GM19351 (cell line): ENCODE data around the gene SBF2.
"Not testable (repeated sequence)": the region's sequence is repeated elsewhere in the genome, so short reads cannot be mapped to it uniquely, and the experiment has no call there.

Experiments used
- ATAC-seq: cut with Tn5 transposase; IDR thresholded peaks from one replicate; pipeline ENCODE4 v1.9.1; 2021; ENCODE audit warnings: mild to moderate bottlenecking, moderate library complexity; ENCODE audit not compliant: unreplicated experiment

SBF2 gene

DNA sequence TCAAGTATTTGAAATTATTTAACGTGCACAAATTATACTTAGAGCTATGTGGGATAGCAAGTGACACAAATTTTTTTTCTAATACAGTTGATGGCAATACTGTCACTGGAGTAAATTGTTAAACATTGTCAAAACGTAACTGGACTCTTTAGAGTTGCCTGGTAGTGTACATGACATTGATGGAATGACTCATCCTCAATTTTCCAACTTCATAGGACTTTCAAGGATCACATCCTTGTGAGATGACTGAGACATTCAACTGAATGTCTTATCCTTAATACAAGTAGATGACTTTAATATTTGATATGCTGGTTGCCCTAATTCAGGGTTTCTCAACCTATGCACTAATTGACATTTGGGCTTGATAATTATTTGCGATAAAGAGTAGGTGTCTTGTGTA, 320.1 kb downstream of the SBF2 start:
- no peak for ATAC-seq

DNA sequence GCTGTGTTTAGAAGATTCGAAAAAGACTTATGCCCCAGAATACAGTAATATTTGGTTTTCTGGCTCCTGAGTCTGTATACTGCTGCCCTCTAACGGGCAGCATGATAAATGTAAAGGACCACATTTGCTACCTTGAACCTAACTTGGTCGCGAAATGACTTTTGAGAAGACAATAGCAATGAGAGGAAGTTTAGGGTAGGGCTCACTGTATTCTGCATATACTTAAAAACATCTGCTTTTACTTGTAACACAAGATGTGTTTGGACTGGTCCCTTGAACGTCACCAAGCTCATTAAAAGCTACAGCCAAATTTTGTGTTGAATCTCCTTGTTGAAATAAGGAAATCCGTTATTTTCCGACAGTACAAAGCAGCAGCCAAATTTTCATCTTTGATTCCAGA, 321.0 kb downstream of the SBF2 start:
- ATAC-seq: peak; percentile 56

DNA sequence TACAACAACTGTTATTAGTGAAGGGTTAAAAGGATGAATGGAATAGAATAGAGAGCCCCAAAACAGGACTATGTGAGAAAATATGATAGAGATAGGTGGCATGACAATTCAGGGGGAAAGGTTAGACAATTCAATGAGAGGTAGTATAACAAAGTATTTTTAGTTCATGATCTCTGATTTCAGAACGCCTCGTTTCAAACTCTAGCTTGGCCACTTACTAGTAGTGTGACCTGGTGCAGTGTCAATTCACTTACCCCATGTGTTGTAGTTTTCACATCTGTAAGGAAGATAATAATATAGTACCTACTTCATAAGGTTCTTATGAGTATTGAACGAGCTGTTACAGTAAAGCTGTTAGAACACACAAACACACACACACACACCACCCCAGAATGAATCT, 322.1 kb downstream of the SBF2 start:
- ATAC-seq: no peak

DNA sequence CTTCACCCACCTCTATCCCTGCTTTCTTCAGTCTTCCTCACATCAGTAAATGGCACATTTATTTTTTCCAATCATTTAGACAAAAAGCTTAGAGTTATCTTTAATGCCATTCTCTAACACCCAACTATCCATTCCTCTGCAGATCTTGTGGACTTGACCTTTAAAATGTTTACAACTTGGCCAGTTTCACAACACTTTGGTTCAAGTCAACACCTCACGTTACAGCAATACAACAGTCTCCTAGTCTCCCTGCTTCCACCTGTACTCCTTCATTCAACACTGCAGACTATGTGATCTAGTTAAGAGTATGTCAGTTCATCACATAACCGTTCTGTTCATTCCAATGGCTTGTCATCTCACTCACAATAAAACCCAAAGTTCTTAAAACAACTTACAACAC, 325.0 kb downstream of the SBF2 start:
- ATAC-seq: no peak

DNA sequence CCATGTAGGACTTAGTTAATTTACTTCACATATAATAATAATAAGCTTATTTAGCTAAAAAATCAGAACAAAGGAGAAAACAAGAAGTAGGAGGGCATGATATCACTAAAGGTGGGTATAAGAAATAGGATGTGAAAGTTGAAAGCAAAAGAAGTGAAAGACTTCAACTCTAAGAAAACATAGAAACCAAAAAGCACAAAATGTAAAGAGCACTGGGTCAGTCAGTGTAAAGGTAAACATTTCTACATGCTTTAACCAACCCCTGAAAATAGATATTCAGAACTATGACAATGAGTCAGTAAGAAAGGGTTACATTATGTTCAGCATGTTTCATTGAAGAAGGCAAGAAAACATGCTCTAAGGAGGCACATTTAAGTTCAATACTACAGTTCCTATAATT, 331.3 kb downstream of the SBF2 start:
- peak; percentile 97 for ATAC-seq

DNA sequence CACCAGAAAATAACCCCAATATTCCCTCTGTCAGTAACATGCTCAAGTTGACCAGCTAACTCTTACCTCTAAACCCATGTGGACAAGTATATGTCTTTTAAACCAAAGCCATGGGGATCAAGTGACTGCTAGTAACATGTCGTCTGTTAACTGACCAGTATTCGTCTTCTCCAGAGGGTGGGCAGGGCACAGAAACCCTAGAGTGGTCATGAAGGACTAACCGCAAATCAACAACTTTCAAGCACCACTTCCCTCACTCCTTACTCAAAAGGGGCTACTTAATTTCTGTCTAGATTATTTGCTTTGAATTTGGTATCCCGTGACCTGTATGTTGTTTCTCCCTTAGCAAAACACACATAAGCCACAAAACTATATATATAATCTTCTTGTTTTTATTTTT, 336.9 kb downstream of the SBF2 start:
- ATAC-seq: no peak

DNA sequence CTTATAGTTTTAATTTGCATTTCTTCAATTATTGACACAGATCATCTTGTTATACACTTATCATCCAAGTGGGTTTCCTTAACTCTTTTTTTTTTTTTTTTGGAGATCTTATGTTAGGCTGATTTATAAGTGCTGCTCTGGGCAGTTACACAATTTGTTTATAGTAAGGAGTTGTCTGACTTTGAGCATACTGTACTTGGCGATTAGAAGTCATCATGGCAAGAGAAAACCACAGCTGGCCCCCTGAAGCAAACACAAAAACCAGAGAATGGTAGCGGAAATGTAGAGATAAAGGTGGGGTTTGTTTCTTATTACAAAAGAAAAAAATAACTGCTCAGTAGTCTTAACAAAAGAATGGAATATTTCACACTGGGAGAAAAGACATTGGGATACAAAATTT, 337.5 kb downstream of the SBF2 start:
- ATAC-seq: no peak

DNA sequence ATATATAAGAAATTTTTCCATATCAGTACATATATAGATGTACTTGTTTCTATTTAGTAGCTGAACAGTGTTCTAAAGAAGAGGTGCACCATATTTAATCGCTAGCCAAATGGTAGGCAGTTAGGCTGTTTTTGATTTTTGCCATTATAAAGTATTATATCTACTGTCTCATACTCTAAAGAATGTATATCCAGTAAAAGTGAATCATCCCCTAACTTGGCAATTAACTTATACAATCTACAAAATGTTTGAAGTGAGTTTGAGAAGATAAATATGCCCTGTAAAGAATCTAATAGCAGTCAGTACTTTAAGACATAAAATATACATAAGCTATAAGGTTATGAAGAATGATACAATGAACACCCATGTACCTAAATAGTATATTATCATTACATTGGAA, 338.6 kb downstream of the SBF2 start:
- ATAC-seq: no peak

DNA sequence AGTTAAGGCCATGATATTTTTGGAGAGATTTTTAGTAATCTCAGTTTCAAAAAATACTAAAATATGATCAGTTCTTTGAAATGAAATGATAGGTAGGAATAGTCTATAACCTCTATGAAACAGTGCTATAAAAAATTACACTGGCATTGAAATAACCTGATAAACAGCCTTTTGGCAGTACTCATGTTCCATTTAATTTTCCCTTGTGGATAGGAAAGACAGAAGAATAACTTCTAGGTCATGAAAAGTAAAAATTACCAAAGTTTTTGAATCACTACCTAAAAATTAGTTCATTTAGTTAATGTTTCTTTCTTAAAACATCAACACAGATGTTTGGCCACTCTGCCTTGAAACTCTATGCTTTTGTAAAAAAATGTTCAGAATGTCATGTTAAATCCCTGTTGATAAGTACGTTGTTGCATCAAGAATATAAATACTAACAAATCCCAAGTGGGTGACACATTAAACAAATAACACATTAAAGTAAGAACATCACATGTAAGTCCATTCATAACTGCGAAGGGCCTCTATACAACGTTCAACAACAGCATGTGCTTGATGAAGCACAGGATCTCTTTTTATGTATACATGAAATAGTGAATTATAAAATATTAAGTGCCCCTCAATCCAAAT, 339.9 kb downstream of the SBF2 start:
- ATAC-seq: no peak

DNA sequence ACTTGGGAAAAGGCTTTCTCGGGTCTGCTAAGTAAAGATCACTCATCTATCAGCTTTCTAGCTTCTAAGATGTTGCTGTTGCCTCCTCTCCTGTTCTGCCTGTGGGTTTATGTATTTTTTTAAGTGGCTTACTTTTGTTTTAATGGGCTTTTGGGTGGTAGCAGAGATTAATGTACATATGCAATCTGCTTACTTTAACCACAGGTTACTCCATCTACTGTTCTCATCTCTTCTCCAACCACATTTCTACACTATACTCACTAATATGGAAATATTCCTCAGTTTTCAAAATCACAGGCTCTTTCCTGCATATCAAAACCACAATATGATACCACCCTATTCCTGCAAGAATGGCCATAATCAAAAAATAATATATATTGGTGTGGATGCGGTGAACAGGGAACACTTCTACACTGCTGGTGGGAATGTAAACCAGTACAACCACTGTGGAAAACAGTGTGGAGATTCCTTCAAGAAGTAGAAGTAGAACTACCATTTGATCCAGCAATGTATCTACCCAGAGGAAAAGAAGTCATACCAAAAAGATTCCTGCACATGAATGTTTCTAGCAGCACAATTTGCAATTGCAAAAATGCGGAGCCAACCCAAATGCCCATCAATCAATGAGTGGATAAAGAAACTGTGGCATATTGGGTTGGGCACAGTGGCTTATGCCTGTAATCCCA, 341.4 kb downstream of the SBF2 start:
- ATAC-seq: no peak

DNA sequence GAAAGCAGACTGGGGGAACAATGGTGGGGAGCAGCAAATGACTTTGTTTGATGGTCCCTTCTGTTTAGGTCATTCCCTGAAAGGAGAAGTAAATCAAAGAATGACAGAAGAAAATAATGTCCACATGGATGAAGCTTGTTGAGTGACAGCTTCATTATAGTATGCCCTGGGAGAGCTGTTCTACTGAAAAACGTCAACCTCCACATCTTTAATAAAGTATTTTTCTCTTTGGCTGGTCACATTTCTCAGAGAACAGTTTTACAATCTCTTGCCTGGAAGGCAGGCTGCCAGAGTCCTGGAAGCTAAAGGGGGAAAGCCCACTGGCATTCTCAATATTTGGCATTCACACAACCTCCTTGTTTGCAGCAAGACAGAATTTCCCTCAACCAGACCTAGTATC, 342.2 kb downstream of the SBF2 start:
- no peak for ATAC-seq

DNA sequence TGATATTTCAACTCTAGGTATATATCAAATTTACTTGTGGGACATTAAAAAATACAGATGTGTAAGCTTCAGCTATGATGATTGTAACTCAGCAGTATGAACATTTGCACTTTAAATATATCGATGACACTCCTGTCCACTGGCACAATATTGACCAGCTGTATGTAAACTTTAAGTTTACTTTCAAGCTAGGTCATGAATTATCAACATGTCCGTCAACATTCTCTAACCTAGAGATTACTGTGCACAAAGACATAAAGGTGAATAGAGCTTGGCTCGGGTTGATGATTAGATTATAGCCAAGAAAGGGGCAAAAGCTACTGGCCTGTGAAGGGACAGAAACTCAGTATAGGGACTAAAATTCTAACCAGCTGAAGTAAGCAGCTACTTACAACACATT, 343.6 kb downstream of the SBF2 start:
- ATAC-seq: no peak

DNA sequence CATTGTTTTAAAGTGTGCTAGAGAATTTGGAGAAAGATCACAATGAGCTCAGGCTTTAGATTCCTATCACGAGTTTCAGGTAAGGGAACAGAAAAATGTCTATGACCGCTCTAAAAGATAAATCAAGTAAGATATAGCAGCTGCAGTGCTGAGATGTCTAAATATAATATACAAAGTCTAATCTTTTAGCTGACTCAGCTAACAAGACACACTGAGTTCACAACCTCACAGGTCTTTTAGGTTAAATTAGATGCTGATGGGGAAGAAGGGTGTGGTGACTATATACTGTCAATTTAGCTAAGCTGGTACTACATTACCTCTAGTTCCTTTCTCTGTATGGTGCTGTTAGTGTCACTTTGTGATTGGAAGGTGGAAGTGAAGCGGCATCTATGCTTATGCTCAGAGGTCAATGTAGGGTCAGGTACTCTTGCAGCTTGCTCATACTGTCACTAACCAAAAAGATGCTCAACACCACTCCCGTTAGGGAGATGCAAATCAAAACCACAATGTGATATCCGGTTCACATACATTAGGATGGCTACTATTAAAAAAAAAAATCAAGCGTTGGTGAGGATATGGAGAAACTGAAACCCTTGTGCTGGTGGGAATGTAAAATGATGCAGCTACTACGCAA, 346.7 kb downstream of the SBF2 start:
- peak; percentile 98 for ATAC-seq

DNA sequence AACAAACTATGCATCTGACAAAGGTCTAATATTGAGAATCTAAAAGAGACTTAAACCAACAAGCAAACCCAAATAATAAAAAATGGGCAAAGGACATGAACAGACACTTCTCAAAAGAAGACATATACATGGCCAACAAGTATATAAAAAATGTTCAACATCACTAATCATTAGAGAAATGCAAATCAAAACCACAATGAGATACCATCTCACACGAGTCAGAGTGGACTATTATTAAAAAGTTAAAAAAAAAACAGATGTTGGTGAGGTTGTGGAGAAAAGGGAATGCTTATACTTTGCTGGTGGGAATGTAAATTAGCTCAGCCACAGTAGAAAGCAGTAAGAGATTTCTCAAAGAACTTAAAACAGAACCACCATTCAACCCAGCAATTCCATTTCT, 348.3 kb downstream of the SBF2 start:
- ATAC-seq: not testable (repeated sequence)

DNA sequence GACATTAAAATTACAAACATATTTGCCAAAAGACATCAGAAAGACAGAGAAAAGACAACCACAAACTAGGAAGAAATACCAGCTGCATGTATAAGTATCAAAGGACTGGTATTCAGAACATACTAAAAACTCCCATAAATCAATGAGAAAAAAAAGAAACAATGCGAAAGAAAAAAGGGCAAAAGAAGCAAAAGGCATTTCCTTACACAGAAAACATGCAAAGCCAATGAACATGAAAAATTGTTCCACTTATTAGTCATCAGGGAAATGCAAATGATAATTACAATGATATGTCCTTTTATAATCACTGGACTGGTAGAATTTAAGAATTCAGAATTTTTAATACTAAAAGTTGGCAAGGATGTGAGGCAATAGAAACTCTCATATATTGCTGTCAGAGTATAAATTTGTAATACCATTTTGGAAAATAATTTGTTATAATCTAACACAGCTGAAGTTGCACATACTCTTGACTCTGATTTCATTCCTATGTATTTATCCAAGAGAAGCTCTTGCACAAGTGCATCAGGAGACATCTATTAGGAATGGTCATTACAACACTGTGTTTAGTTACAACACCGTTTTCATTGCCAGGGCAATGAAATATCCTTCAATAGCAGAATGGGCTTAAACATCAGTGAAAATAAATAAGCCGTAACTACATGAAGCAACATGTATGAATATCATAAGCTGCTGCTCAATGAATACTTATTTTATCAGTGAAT, 350.5 kb downstream of the SBF2 start:
- no peak for ATAC-seq

DNA sequence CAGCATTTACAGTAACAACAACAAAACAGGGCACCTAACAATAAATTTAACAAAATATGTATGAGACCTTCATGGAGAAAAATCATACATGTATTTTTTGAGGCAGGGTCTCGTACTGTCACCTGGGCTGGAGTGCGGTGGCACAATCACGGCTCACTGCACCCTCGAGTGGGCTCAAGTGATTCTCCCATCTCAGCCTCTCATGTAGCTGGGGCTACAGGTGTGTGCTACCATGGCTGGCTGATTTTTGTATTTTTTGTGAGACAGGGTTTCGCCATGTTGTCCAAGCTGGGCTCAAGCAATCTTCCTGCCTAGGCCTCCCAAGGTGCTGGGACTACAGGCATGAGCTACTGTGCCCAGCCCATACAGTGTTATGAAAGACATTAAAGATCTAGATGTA, 352.0 kb downstream of the SBF2 start:
- no peak for ATAC-seq

DNA sequence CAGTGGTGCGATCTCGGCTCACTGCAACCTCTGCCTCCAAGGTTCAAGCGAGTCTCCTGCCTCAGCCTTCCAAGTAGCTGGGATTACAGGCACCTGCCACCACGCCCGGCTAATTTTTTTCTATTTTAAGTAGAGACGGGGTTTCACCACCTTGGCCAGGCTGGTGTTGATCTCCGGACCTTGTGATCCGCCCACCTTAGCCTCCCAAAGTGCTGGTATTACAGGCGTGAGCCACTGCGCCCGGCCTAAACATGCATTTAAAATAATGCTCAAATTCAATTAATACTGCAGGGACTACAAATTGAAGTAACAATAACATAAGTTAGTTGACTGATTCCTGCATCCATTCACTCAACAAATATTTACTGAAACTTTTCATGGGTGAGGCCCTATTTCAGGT, 354.9 kb downstream of the SBF2 start:
- not testable (repeated sequence) for ATAC-seq

DNA sequence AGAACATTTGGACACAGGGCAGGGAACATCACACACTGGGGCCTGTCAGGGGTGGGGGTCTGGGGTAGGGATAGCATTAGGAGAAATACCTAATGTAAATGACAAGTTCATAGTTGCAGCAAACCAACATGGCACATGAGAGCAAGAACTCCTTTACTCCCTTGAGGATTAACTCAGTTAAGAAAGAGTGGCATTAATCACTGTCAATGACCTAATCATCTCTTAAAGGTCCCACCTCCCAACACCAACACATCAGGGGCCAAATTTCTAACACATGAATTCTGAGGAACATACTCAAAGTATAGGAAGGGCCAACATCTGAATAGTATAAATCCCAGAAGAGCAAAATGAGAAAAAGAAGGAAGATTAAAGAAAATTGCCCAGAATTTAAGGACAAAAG, 357.3 kb downstream of the SBF2 start:
- ATAC-seq: no peak

DNA sequence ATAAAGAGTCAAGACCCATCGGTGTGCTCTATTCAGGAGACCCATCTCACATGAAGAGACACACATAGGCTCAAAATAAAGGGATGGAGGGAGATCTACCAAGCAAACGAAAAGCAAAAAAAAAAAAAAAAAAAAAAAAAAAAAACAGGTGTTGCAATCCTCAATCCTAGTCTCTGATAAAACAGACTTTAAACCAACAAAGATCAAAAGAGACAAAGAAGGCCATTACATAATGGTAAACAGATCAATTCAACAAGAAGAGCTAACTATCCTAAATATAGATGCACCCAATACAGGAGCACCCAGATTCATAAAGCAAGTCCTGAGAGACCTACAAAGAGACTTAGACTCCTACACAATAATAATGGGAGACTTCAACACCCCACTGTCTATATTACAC, 361.2 kb downstream of the SBF2 start:
- not testable (repeated sequence) for ATAC-seq

DNA sequence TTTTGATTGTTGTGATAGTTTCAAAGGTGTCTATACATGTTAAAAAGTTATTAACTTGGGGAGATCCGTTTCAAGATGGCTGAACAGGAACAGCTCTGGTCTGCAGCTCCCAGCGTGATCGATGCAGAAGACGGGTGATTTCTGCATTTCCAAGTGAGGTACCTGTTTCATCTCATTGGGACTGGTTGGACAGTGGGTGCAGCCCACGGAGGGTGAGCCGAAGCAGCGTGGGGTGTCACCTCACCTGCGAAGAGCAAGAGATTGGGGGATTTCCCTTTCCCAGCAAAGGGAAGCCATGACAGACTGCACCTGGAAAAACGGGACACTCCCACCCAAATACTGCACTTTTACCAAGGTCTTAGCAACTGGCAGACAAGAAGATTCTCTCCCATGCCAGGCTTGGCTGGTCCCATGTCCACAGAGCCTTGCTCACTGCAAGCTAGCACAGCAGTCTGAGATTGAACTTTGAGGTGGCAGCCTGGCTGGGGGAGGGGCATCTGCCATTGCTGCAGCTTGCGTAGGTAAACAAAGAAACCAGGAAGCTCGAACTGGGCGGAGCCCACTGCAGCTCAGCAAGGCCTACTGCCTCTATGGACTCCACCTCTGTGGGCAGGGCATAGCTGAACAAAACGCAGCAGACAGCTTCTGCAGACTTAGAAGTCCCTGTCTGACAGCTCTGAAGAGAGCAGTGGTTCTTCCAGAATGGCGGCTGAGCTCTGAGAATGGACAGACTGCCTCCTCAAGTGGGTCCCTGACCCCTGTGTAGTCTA, 363.3 kb downstream of the SBF2 start:
- not testable (repeated sequence) for ATAC-seq

DNA sequence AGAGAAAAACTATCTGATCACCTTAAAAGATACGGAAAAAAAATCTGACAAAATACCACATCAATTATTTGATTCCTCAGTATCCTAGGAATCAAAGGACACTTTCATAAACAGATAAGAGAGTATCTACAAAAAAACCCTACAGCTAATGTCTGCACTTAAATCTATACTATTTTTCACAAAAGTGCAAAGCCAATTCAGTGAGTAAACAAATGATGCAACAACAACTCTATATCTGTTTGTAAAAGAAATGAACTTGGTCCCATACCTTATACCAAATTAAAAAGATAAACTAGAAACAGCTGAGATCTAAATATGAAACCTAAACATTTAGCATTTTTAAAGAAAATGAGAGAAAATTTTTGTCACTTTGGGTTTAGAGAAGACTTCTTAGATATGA, 366.3 kb downstream of the SBF2 start:
- ATAC-seq: no peak
